Type B pancreatic cell (in vitro differentiated cells): Measurements from ENCODE around the gene NTHL1. TPM values are rescaled to one million over a fixed set of nuclear protein-coding genes. Genes with fewer than 3 reads are reported as not detected.

Source experiments
- DNase-seq: peaks from one replicate; pipeline ENCODE4 v3.0.0; 2021; ENCODE audit warnings: mixed read lengths; ENCODE audit not compliant: unreplicated experiment; ENCODE audit errors: extremely low spot score
- H3K27ac Mint-ChIP-seq: 2 replicates; pipeline ENCODE4 v1.8.0; 2021; ENCODE audit warnings: mild to moderate bottlenecking, mixed read lengths
- H3K27me3 Mint-ChIP-seq: 2 replicates; pipeline ENCODE4 v1.8.0; 2021; ENCODE audit warnings: mixed read lengths
- H3K36me3 Mint-ChIP-seq: 2 replicates; pipeline ENCODE4 v1.8.0; 2021; ENCODE audit warnings: mixed read lengths
- H3K4me1 Mint-ChIP-seq: one replicate; pipeline ENCODE4 v1.8.0; 2021; ENCODE audit warnings: mixed read lengths; ENCODE audit not compliant: unreplicated experiment
- H3K4me3 Mint-ChIP-seq: 2 replicates; pipeline ENCODE4 v1.8.0; 2021; ENCODE audit warnings: mild to moderate bottlenecking, mixed read lengths
- H3K9me3 Mint-ChIP-seq: 2 replicates; pipeline ENCODE4 v1.8.0; 2021; ENCODE audit warnings: mixed read lengths
- CTCF ChIP-seq: fragments of 200-600 bp; sonication (generic); conservative IDR thresholded peaks from 2 replicates; pipeline ENCODE4 v1.5.0; 2021; ENCODE audit warnings: antibody characterized with exemption, mild to moderate bottlenecking
- total RNA-seq: library from RNA; stranded (reverse); gene quantifications from 2 replicates; pipeline ENCODE4 v1.2.1, GENCODE V29; 2021; ENCODE audit warnings: low replicate concordance

The NTHL1 gene
- total RNA-seq, 1 donor from 2014 or later, result 37.6 TPM

GRCh38 chr16:1998852-1999801 is 48.5 kb downstream of the NTHL1 start:
- Mint-ChIP-seq H3K27ac (no peak overlapping the region), H3K4me3 (no peak overlapping the region), H3K9me3 (no peaks in the 10 kb centered on the region), H3K4me1 (no peaks in the 10 kb centered on the region), H3K27me3 (no peaks in the 10 kb centered on the region), H3K36me3 (peaks cover 3% of the 10 kb centered on the region)
- DNase-seq, result no peak
- no peak for TF ChIP-seq CTCF

- H3K4me3 Mint-ChIP-seq, result no peak overlapping the region
- no peak overlapping the region for H3K27ac Mint-ChIP-seq
- no peak for DNase-seq
- no peaks in the 10 kb centered on the region for H3K9me3 Mint-ChIP-seq
- no peaks in the 10 kb centered on the region for H3K4me1 Mint-ChIP-seq
- peaks cover 3% of the 10 kb centered on the region for H3K36me3 Mint-ChIP-seq
- H3K27me3 Mint-ChIP-seq, result peaks cover 6% of the 10 kb centered on the region
- TF ChIP-seq CTCF, result no peak
Observed at GRCh38 chr16:1998360-1998835, 49.2 kb downstream of the NTHL1 start.

- Mint-ChIP-seq H3K4me3 (no peak overlapping the region), H3K9me3 (no peaks in the 10 kb centered on the region), H3K27me3 (peaks cover 7% of the 10 kb centered on the region), H3K36me3 (peaks cover 3% of the 10 kb centered on the region), H3K4me1 (no peaks in the 10 kb centered on the region), H3K27ac (no peak overlapping the region)
- no peak for DNase-seq
- no peak for TF ChIP-seq CTCF
Observed at GRCh38 chr16:1997494-1998359, 49.9 kb downstream of the NTHL1 start.

- peak overlapping the region; percentile 81 for H3K27ac Mint-ChIP-seq
- H3K9me3 Mint-ChIP-seq, result no peaks in the 10 kb centered on the region
- H3K27me3 Mint-ChIP-seq, result peaks cover 25% of the 10 kb centered on the region
- no peak for TF ChIP-seq CTCF
- H3K4me3 Mint-ChIP-seq, result peak overlapping the region; percentile 58
- no peaks in the 10 kb centered on the region for H3K4me1 Mint-ChIP-seq
- DNase-seq, result no peak
- H3K36me3 Mint-ChIP-seq, result peaks cover 5% of the 10 kb centered on the region
Observed at GRCh38 chr16:1993731-1994131, 53.9 kb downstream of the NTHL1 start.

- no peak overlapping the region for H3K4me3 Mint-ChIP-seq
- TF ChIP-seq CTCF, result no peak
- no peaks in the 10 kb centered on the region for H3K9me3 Mint-ChIP-seq
- no peak for DNase-seq
- H3K27me3 Mint-ChIP-seq, result peaks cover 32% of the 10 kb centered on the region
- H3K4me1 Mint-ChIP-seq, result no peaks in the 10 kb centered on the region
- no peak overlapping the region for H3K27ac Mint-ChIP-seq
- peaks cover 7% of the 10 kb centered on the region for H3K36me3 Mint-ChIP-seq
Observed at GRCh38 chr16:1992704-1993317, 54.8 kb downstream of the NTHL1 start.
